Cerebellar nuclear complex (tissue), 1 donor: ENCODE data around the gene TMEM120A.
A peak's percentile ranks its signal among the peaks of the same experiment; 100 is the strongest.
"Not testable (repeated sequence)": the region's sequence is repeated elsewhere in the genome, so short reads cannot be mapped to it uniquely, and the experiment has no call there.

Experiments
- DNase-seq, 2 experiments: peaks; one replicate each; lab custom pipeline; 2025; lab: John Stamatoyannopoulos, UW

TMEM120A gene

GRCh38 chr7:75994388-75995051 lies at the start of gene TMEM120A:
Gene TMEM120A, minus strand, starts transcription at chr7:75994595. Its CDS starts 25 bp downstream, at chr7:75994570.
- DNase-seq: peak in 1 of 2 experiments; percentile 76

GRCh38 chr7:76040126-76040525 lies 45.7 kb upstream of the TMEM120A start:
- no peak for DNase-seq

- DNase-seq: no peak
Observed at GRCh38 chr7:76037310-76037709, 42.9 kb upstream of the TMEM120A start.

GRCh38 chr7:76031964-76032363 lies 37.6 kb upstream of the TMEM120A start:
- no peak for DNase-seq

- DNase-seq: not testable (repeated sequence)
Observed at GRCh38 chr7:76029682-76030081, 35.3 kb upstream of the TMEM120A start.

GRCh38 chr7:76023002-76023401 lies 28.6 kb upstream of the TMEM120A start:
- no peak for DNase-seq

- no peak for DNase-seq
Observed at GRCh38 chr7:76022026-76022780, 27.8 kb upstream of the TMEM120A start.

- no peak for DNase-seq
Observed at GRCh38 chr7:76020031-76020714, 25.8 kb upstream of the TMEM120A start.

- DNase-seq: not testable (repeated sequence)
Observed at GRCh38 chr7:76018520-76018919, 24.1 kb upstream of the TMEM120A start.

GRCh38 chr7:76016191-76016947 lies 22.0 kb upstream of the TMEM120A start:
- DNase-seq: no peak

GRCh38 chr7:76011442-76011861 lies 17.1 kb upstream of the TMEM120A start:
- no peak for DNase-seq

- no peak for DNase-seq
Observed at GRCh38 chr7:76009672-76010600, 15.5 kb upstream of the TMEM120A start.

GRCh38 chr7:76008156-76008687 lies 13.8 kb upstream of the TMEM120A start:
- DNase-seq: no peak

GRCh38 chr7:76005004-76005403 lies 10.6 kb upstream of the TMEM120A start:
- not testable (repeated sequence) for DNase-seq

- no peak for DNase-seq
Observed at GRCh38 chr7:76003351-76003750, 9.0 kb upstream of the TMEM120A start.

- no peak for DNase-seq
Observed at GRCh38 chr7:76002822-76003221, 8.4 kb upstream of the TMEM120A start.

- no peak for DNase-seq
Observed at GRCh38 chr7:76002139-76002538, 7.7 kb upstream of the TMEM120A start.

GRCh38 chr7:76000566-76000965 lies 6.2 kb upstream of the TMEM120A start:
- DNase-seq: no peak

- no peak for DNase-seq
Observed at GRCh38 chr7:75998038-75998437, 3.6 kb upstream of the TMEM120A start.

- DNase-seq: no peak
Observed at GRCh38 chr7:75996476-75996875, 2.1 kb upstream of the TMEM120A start.

- no peak for DNase-seq
Observed at GRCh38 chr7:75995996-75996395, 1.6 kb upstream of the TMEM120A start.
